HEK293 (cell line): Measurements from ENCODE around the gene TIMP2.
A peak's percentile ranks its signal among the peaks of the same experiment; 100 is the strongest.

ENCODE experiments used
- GLI4 ChIP-seq: fragments of 450-650 bp; formaldehyde crosslinking; IDR thresholded peaks from 2 replicates; pipeline ENCODE4 v1.5.1; 2016; ENCODE audit warnings: missing biosample characterization, missing genetic modification characterization
- GLIS2 ChIP-seq: fragments of 450-650 bp; formaldehyde crosslinking; IDR thresholded peaks from 2 replicates; pipeline ENCODE4 v1.5.1; 2016; ENCODE audit warnings: missing biosample characterization, missing genetic modification characterization
- HOXC10 ChIP-seq: sonication (generic); formaldehyde crosslinking; IDR thresholded peaks from 2 replicates; pipeline ENCODE4 v1.8.1; 2023; ENCODE audit warnings: mild to moderate bottlenecking, missing genetic modification reagents
- KLF1 ChIP-seq: fragments of 450-650 bp; formaldehyde crosslinking; IDR thresholded peaks from 2 replicates; pipeline ENCODE4 v1.5.1; 2016; ENCODE audit warnings: missing biosample characterization, missing genetic modification characterization
- SCRT1 ChIP-seq: fragments of 450-650 bp; formaldehyde crosslinking; IDR thresholded peaks from 2 replicates; pipeline ENCODE4 v1.5.1; 2016; ENCODE audit warnings: missing biosample characterization, missing genetic modification characterization, borderline replicate concordance
- SETDB1 ChIP-seq: IDR thresholded peaks from one replicate; pipeline ENCODE4 v1.6.1; 2017; ENCODE audit warnings: mild to moderate bottlenecking, low read length, moderate library complexity, mixed read lengths; ENCODE audit not compliant: insufficient read length
- ZNF133 ChIP-seq: fragments of 450-650 bp; formaldehyde crosslinking; IDR thresholded peaks from 2 replicates; pipeline ENCODE4 v1.5.1; 2016; ENCODE audit warnings: missing biosample characterization, missing genetic modification characterization
- ZNF138 ChIP-seq: fragments of 450-650 bp; formaldehyde crosslinking; IDR thresholded peaks from 2 replicates; pipeline ENCODE4 v1.5.1; 2016; ENCODE audit warnings: missing biosample characterization, missing genetic modification characterization, borderline replicate concordance
- ZNF266 ChIP-seq: fragments of 450-650 bp; formaldehyde crosslinking; IDR thresholded peaks from 2 replicates; pipeline ENCODE4 v1.5.1; 2016; ENCODE audit warnings: missing biosample characterization, missing genetic modification characterization, low read depth
- ZNF324 ChIP-seq: fragments of 450-650 bp; formaldehyde crosslinking; IDR thresholded peaks from 2 replicates; pipeline ENCODE4 v1.5.1; 2016; ENCODE audit warnings: missing biosample characterization, missing genetic modification characterization
- ZNF354C ChIP-seq: fragments of 450-650 bp; formaldehyde crosslinking; IDR thresholded peaks from 2 replicates; pipeline ENCODE4 v1.5.1; 2016; ENCODE audit warnings: missing biosample characterization, missing genetic modification characterization, low read depth, borderline replicate concordance
- ZNF501 ChIP-seq: fragments of 450-650 bp; formaldehyde crosslinking; IDR thresholded peaks from 2 replicates; pipeline ENCODE4 v1.5.1; 2016; ENCODE audit warnings: missing biosample characterization, missing genetic modification characterization
- ZNF561 ChIP-seq: fragments of 450-650 bp; IDR thresholded peaks from 2 replicates; pipeline ENCODE4 v1.5.1; 2018; ENCODE audit warnings: missing biosample characterization, missing genetic modification characterization, borderline replicate concordance
- ZNF585B ChIP-seq: fragments of 450-650 bp; formaldehyde crosslinking; IDR thresholded peaks from 2 replicates; pipeline ENCODE4 v1.5.1; 2016; ENCODE audit warnings: missing biosample characterization, missing genetic modification characterization
- ZNF626 ChIP-seq: fragments of 450-650 bp; sonication (Bioruptor Pico); formaldehyde crosslinking; IDR thresholded peaks from 2 replicates; pipeline ENCODE4 v1.5.1; 2018; ENCODE audit warnings: missing biosample characterization, missing genetic modification characterization, inconsistent platforms
- ZNF768 ChIP-seq: fragments of 450-650 bp; formaldehyde crosslinking; IDR thresholded peaks from 2 replicates; pipeline ENCODE4 v1.5.1; 2018; ENCODE audit warnings: missing biosample characterization, mild to moderate bottlenecking, missing genetic modification characterization
- ZNF792 ChIP-seq: fragments of 450-650 bp; formaldehyde crosslinking; IDR thresholded peaks from 2 replicates; pipeline ENCODE4 v1.5.1; 2016; ENCODE audit warnings: missing biosample characterization, missing genetic modification characterization
- ZNF830 ChIP-seq: fragments of 450-650 bp; IDR thresholded peaks from 2 replicates; pipeline ENCODE4 v1.5.0; 2018; ENCODE audit warnings: missing biosample characterization, missing genetic modification characterization, low read depth, mild to moderate bottlenecking, moderate library complexity
- TF ChIP-seq, protein P1 (sequence below): fragments of 450-650 bp; formaldehyde crosslinking; IDR thresholded peaks from 2 replicates; pipeline ENCODE4 v1.5.1; 2016; ENCODE audit warnings: missing biosample characterization, missing genetic modification characterization
- TF ChIP-seq, protein P2 (sequence below): fragments of 450-650 bp; formaldehyde crosslinking; IDR thresholded peaks from 2 replicates; pipeline ENCODE4 v1.5.1; 2017; ENCODE audit warnings: missing biosample characterization, mild to moderate bottlenecking, missing genetic modification characterization, moderate library complexity
- TF ChIP-seq, protein P3 (sequence below): fragments of 450-650 bp; formaldehyde crosslinking; IDR thresholded peaks from 2 replicates; pipeline ENCODE4 v1.5.0; 2017; ENCODE audit warnings: missing biosample characterization, missing genetic modification characterization, borderline replicate concordance
- TF ChIP-seq, protein P4 (sequence below): fragments of 450-650 bp; formaldehyde crosslinking; IDR thresholded peaks from 2 replicates; pipeline ENCODE4 v1.5.1; 2016; ENCODE audit warnings: missing biosample characterization, missing genetic modification characterization
- TF ChIP-seq, protein P5 (sequence below): fragments of 450-650 bp; formaldehyde crosslinking; IDR thresholded peaks from 2 replicates; pipeline ENCODE4 v1.5.1; 2016; ENCODE audit warnings: missing biosample characterization, missing genetic modification characterization, borderline replicate concordance
- TF ChIP-seq, protein P6 (sequence below): fragments of 450-650 bp; formaldehyde crosslinking; conservative IDR thresholded peaks from 2 replicates; pipeline ENCODE4 v1.5.1; 2016; ENCODE audit warnings: low read depth, missing biosample characterization, missing genetic modification characterization
- TF ChIP-seq, protein P7 (sequence below): fragments of 450-650 bp; formaldehyde crosslinking; IDR thresholded peaks from 2 replicates; pipeline ENCODE4 v1.5.1; 2016; ENCODE audit warnings: missing biosample characterization, missing genetic modification characterization

TIMP2 gene

DNA sequence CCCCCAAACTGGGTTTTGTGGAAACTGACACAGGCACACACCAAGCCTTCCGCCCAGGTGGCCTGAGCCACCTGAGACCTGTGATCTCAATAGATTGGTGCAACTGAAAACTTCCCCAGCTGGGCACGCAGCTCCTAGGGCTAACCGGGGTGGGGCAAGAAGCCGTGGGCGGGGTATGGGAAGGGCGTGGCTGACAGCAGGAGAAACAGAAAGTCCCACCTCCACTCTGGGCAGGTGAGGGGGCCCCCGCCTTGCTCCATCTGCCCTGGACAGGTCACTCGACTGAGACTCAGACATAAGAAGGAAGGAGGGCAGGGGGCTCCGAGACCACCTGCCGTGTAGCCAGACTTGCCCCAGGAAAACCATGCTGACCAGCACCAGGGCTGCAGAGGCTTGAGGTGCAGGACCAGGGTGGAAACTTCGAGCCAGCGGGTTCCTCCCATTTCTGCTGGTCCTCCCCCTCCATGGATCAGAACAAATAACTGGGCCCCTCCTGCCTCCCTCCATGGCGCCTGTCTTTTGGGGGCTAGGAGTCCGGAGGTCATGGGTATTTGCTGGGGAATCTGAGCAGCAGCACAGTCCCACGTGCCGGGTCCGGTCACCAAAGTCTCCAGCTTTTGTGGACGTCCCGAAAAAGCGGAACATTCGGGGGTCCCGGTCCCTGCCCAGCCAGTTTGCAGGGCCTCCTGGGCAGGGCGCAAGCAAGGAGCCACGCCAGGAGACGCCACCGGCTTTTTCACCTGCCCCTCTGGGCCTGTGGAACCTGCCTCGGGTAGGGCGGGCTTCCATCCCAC, 1.3 kb downstream of the TIMP2 start (continued):
- TF ChIP-seq ZNF768 (tag by site-specific recombination) (no peak), KLF1 (tag by site-specific recombination) (peak; percentile 79), ZNF133 (tag by site-specific recombination) (no peak), ZNF324 (tag by site-specific recombination) (no peak), ZNF561 (no peak), SCRT1 (no peak), ZNF501 (tag by site-specific recombination) (no peak), SETDB1 (no peak), ZNF792 (tag by site-specific recombination) (no peak), GLIS2 (tag by site-specific recombination) (peak; percentile 62; the same call in 1 of the 2 replicates), ZNF354C (tag by site-specific recombination) (no peak), ZNF266 (tag by site-specific recombination) (no peak), ZNF830 (tag by site-specific recombination) (no peak), ZNF585B (tag by site-specific recombination) (no peak), GLI4 (tag by site-specific recombination) (no peak), ZNF138 (tag by site-specific recombination) (no peak), ZNF626 (tag by site-specific recombination) (no peak), HOXC10 (CRISPR knock-in tag) (no peak)
- TF ChIP-seq, protein P1, sequence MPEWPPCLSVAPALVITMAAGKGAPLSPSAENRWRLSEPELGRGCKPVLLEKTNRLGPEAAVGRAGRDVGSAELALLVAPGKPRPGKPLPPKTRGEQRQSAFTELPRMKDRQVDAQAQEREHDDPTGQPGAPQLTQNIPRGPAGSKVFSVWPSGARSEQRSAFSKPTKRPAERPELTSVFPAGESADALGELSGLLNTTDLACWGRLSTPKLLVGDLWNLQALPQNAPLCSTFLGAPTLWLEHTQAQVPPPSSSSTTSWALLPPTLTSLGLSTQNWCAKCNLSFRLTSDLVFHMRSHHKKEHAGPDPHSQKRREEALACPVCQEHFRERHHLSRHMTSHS (tag by site-specific recombination), result no peak
- TF ChIP-seq, protein P2, sequence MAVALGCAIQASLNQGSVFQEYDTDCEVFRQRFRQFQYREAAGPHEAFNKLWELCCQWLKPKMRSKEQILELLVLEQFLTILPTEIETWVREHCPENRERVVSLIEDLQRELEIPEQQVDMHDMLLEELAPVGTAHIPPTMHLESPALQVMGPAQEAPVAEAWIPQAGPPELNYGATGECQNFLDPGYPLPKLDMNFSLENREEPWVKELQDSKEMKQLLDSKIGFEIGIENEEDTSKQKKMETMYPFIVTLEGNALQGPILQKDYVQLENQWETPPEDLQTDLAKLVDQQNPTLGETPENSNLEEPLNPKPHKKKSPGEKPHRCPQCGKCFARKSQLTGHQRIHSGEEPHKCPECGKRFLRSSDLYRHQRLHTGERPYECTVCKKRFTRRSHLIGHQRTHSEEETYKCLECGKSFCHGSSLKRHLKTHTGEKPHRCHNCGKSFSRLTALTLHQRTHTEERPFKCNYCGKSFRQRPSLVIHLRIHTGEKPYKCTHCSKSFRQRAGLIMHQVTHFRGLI (tag by site-specific recombination), result no peak
- TF ChIP-seq, protein P3, sequence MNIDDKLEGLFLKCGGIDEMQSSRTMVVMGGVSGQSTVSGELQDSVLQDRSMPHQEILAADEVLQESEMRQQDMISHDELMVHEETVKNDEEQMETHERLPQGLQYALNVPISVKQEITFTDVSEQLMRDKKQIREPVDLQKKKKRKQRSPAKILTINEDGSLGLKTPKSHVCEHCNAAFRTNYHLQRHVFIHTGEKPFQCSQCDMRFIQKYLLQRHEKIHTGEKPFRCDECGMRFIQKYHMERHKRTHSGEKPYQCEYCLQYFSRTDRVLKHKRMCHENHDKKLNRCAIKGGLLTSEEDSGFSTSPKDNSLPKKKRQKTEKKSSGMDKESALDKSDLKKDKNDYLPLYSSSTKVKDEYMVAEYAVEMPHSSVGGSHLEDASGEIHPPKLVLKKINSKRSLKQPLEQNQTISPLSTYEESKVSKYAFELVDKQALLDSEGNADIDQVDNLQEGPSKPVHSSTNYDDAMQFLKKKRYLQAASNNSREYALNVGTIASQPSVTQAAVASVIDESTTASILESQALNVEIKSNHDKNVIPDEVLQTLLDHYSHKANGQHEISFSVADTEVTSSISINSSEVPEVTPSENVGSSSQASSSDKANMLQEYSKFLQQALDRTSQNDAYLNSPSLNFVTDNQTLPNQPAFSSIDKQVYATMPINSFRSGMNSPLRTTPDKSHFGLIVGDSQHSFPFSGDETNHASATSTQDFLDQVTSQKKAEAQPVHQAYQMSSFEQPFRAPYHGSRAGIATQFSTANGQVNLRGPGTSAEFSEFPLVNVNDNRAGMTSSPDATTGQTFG (tag by site-specific recombination), result no peak
- TF ChIP-seq, protein P4, sequence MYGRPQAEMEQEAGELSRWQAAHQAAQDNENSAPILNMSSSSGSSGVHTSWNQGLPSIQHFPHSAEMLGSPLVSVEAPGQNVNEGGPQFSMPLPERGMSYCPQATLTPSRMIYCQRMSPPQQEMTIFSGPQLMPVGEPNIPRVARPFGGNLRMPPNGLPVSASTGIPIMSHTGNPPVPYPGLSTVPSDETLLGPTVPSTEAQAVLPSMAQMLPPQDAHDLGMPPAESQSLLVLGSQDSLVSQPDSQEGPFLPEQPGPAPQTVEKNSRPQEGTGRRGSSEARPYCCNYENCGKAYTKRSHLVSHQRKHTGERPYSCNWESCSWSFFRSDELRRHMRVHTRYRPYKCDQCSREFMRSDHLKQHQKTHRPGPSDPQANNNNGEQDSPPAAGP (tag by site-specific recombination), result no peak; the same call in 1 of the 2 replicates
- TF ChIP-seq, protein P5, sequence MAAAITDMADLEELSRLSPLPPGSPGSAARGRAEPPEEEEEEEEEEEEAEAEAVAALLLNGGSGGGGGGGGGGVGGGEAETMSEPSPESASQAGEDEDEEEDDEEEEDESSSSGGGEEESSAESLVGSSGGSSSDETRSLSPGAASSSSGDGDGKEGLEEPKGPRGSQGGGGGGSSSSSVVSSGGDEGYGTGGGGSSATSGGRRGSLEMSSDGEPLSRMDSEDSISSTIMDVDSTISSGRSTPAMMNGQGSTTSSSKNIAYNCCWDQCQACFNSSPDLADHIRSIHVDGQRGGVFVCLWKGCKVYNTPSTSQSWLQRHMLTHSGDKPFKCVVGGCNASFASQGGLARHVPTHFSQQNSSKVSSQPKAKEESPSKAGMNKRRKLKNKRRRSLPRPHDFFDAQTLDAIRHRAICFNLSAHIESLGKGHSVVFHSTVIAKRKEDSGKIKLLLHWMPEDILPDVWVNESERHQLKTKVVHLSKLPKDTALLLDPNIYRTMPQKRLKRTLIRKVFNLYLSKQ (tag by site-specific recombination), result no peak
- TF ChIP-seq, protein P6, sequence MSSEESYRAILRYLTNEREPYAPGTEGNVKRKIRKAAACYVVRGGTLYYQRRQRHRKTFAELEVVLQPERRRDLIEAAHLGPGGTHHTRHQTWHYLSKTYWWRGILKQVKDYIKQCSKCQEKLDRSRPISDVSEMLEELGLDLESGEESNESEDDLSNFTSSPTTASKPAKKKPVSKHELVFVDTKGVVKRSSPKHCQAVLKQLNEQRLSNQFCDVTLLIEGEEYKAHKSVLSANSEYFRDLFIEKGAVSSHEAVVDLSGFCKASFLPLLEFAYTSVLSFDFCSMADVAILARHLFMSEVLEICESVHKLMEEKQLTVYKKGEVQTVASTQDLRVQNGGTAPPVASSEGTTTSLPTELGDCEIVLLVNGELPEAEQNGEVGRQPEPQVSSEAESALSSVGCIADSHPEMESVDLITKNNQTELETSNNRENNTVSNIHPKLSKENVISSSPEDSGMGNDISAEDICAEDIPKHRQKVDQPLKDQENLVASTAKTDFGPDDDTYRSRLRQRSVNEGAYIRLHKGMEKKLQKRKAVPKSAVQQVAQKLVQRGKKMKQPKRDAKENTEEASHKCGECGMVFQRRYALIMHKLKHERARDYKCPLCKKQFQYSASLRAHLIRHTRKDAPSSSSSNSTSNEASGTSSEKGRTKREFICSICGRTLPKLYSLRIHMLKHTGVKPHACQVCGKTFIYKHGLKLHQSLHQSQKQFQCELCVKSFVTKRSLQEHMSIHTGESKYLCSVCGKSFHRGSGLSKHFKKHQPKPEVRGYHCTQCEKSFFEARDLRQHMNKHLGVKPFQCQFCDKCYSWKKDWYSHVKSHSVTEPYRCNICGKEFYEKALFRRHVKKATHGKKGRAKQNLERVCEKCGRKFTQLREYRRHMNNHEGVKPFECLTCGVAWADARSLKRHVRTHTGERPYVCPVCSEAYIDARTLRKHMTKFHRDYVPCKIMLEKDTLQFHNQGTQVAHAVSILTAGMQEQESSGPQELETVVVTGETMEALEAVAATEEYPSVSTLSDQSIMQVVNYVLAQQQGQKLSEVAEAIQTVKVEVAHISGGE (tag by site-specific recombination), result no peak
- TF ChIP-seq, protein P7, sequence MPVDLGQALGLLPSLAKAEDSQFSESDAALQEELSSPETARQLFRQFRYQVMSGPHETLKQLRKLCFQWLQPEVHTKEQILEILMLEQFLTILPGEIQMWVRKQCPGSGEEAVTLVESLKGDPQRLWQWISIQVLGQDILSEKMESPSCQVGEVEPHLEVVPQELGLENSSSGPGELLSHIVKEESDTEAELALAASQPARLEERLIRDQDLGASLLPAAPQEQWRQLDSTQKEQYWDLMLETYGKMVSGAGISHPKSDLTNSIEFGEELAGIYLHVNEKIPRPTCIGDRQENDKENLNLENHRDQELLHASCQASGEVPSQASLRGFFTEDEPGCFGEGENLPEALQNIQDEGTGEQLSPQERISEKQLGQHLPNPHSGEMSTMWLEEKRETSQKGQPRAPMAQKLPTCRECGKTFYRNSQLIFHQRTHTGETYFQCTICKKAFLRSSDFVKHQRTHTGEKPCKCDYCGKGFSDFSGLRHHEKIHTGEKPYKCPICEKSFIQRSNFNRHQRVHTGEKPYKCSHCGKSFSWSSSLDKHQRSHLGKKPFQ (tag by site-specific recombination), result no peak
